OCI-LY1 (cell line): ENCODE measurements around the gene KRT17.

ENCODE experiments used
- H2AFZ ChIP-seq: fragments of 200-600 bp; sonication (generic), shearing (Covaris generic); 2 replicates; pipeline ENCODE4 v1.6.0; 2014; ENCODE audit warnings: antibody characterized with exemption, mild to moderate bottlenecking, low read length
- H3F3A ChIP-seq: fragments of 200-600 bp; sonication (generic), shearing (Covaris generic); 2 replicates; pipeline ENCODE4 v1.6.0; 2014; ENCODE audit warnings: mild to moderate bottlenecking, antibody characterized with exemption, low read length, moderate library complexity; ENCODE audit not compliant: insufficient read depth
- H3K27ac ChIP-seq: fragments of 200-600 bp; sonication (generic); 2 replicates; pipeline ENCODE4 v1.5.1; 2014; ENCODE audit warnings: low read length, mixed run types, mild to moderate bottlenecking, low read depth; ENCODE audit not compliant: poor library complexity, severe bottlenecking
- H3K27me3 ChIP-seq: fragments of 200-600 bp; sonication (generic); 2 replicates; pipeline ENCODE4 v1.6.0; 2014; ENCODE audit warnings: antibody characterized with exemption, mild to moderate bottlenecking, low read length, moderate library complexity; ENCODE audit not compliant: insufficient read depth
- H3K36me3 ChIP-seq: fragments of 200-600 bp; sonication (generic); 2 replicates; pipeline ENCODE4 v1.6.1; 2014; ENCODE audit warnings: mild to moderate bottlenecking, antibody characterized with exemption, low read length, moderate library complexity, mixed read lengths; ENCODE audit not compliant: insufficient read depth
- H3K4me1 ChIP-seq: fragments of 200-600 bp; sonication (generic); 2 replicates; pipeline ENCODE4 v1.5.1; 2014; ENCODE audit warnings: mild to moderate bottlenecking, low read length, moderate library complexity; ENCODE audit not compliant: insufficient read depth, severe bottlenecking
- H3K4me2 ChIP-seq: fragments of 200-600 bp; sonication (generic), shearing (Covaris generic); 2 replicates; pipeline ENCODE4 v1.6.1; 2014; ENCODE audit warnings: low read length
- H3K4me3 ChIP-seq: fragments of 200-600 bp; sonication (generic); 2 replicates; pipeline ENCODE4 v1.5.1; 2014; ENCODE audit warnings: low read length, low read depth, mild to moderate bottlenecking, mixed read lengths; ENCODE audit not compliant: poor library complexity, severe bottlenecking
- H3K79me2 ChIP-seq: fragments of 200-600 bp; shearing (Covaris generic); 2 replicates; pipeline ENCODE4 v1.6.1; 2016; ENCODE audit warnings: mixed run types, low read length, mixed read lengths; ENCODE audit not compliant: insufficient read depth
- H3K9ac ChIP-seq: fragments of 200-600 bp; sonication (generic), shearing (Covaris generic); 2 replicates; pipeline ENCODE4 v1.6.1; 2014; ENCODE audit warnings: mild to moderate bottlenecking, low read length, mixed read lengths
- H3K9me2 ChIP-seq: fragments of 200-600 bp; sonication (generic), shearing (Covaris generic); 2 replicates; pipeline ENCODE4 v1.6.1; 2014; ENCODE audit warnings: low read depth, mild to moderate bottlenecking, low read length, mixed read lengths
- H3K9me3 ChIP-seq: fragments of 200-600 bp; shearing (Covaris generic); 2 replicates; pipeline ENCODE4 v1.6.1; 2014; ENCODE audit warnings: low read length, mixed read lengths
- H4K20me1 ChIP-seq: fragments of 200-600 bp; sonication (generic), shearing (Covaris generic); 2 replicates; pipeline ENCODE4 v1.6.0; 2016; ENCODE audit warnings: mild to moderate bottlenecking, low read length; ENCODE audit not compliant: insufficient read depth
- CTCF ChIP-seq: fragments of 200-600 bp; sonication (generic), shearing (Covaris generic); IDR thresholded peaks from 2 replicates; pipeline ENCODE4 v1.5.1; 2017; ENCODE audit warnings: mild to moderate bottlenecking, antibody characterized with exemption, low read length, moderate library complexity, mixed read lengths
- EZH2 ChIP-seq: fragments of 200-600 bp; sonication (generic), shearing (Covaris generic); IDR thresholded peaks from 2 replicates; pipeline ENCODE4 v1.8.0; 2017; ENCODE audit warnings: borderline replicate concordance, mixed run types, mild to moderate bottlenecking, antibody characterized with exemption, low read length, moderate library complexity, mixed read lengths

KRT17 gene

DNA sequence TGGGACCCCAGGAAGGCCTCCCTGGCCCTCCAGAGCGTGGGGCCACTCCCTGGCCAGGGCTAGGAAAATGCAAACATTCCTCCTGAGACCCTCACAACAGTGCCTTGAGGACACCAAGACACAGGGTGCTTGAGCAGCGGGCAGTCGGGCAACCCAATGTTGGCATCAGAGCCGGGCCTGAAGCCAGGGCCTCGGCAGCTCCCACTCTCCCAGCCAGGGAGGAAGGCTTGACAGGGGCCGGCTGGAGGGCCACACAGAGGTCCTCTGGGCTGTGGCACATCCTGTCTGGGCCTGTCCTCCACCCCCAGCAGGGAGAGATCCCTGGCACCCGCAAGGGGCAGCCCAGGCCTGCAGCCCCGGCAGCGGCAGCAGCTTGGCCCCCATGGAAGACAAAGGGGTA is 12.3 kb upstream of the KRT17 start:
- Histone ChIP-seq H3K27ac (no peak overlapping the region), H3K9ac (no peak overlapping the region), H3K4me2 (no peak overlapping the region), H2AFZ (no peak overlapping the region), H3K4me1 (no peaks in the 10 kb centered on the region), H4K20me1 (no peaks in the 10 kb centered on the region), H3F3A (no peaks in the 10 kb centered on the region), H3K27me3 (no peaks in the 10 kb centered on the region), H3K9me2 (no peaks in the 10 kb centered on the region), H3K9me3 (no peaks in the 10 kb centered on the region), H3K79me2 (no peaks in the 10 kb centered on the region), H3K4me3 (no peak overlapping the region), H3K36me3 (no peaks in the 10 kb centered on the region)
- TF ChIP-seq CTCF: no peak

- Histone ChIP-seq H3K4me3 (no peak overlapping the region), H3K79me2 (no peaks in the 10 kb centered on the region), H3K4me2 (no peak overlapping the region), H3K9ac (no peak overlapping the region), H3K36me3 (no peaks in the 10 kb centered on the region), H3F3A (no peaks in the 10 kb centered on the region), H3K27me3 (no peaks in the 10 kb centered on the region), H4K20me1 (no peaks in the 10 kb centered on the region), H2AFZ (no peak overlapping the region), H3K27ac (no peak overlapping the region), H3K4me1 (no peaks in the 10 kb centered on the region), H3K9me2 (no peaks in the 10 kb centered on the region), H3K9me3 (no peaks in the 10 kb centered on the region)
- no peak for TF ChIP-seq EZH2
Measured at GRCh38 chr17:41635121-41636097, 11.0 kb upstream of the KRT17 start.

DNA sequence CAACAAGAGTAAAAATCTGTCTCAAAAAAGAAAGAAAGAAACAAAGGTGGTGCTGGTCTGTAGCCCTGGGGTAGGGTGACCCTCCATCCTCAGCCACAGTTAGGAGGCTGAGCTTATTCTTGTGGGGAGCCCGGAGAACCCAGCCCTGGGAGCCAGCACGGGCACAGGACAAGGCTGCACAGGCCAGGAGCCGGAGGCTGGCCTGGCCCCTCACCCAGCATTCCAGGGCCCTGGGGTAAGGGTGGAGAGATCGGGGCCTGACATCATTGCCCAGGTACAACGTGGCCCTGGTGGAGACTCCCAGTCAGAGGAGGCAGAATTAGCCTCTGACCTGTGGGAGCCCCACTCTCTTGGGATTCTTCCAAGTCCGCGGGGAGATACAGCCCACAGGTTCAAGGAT is 10.3 kb upstream of the KRT17 start:
- Histone ChIP-seq H3K9me2 (no peaks in the 10 kb centered on the region), H3K9ac (no peak overlapping the region), H3K4me2 (no peak overlapping the region), H3K4me1 (no peaks in the 10 kb centered on the region), H3K27me3 (no peaks in the 10 kb centered on the region), H3K9me3 (no peaks in the 10 kb centered on the region), H2AFZ (no peak overlapping the region), H4K20me1 (no peaks in the 10 kb centered on the region), H3F3A (no peaks in the 10 kb centered on the region), H3K79me2 (no peaks in the 10 kb centered on the region), H3K36me3 (no peaks in the 10 kb centered on the region), H3K27ac (no peak overlapping the region), H3K4me3 (no peak overlapping the region)
- TF ChIP-seq EZH2: no peak
- TF ChIP-seq CTCF: no peak
